ENCODE measurements around the gene DDX1. TPM values are rescaled to one million over a fixed set of nuclear protein-coding genes. Genes with fewer than 3 reads are reported as not detected.

Gene DDX1
- total RNA-seq, 1 donor from 2014 or later, result 68.6 TPM

- intact Hi-C loops (cut with DNase I), result no loop called here
- ATAC-seq, result no peak
Measured at GRCh38 chr2:15665943-15666460, 74.3 kb downstream of the DDX1 start.

GRCh38 chr2:15666861-15667808 is 75.5 kb downstream of the DDX1 start:
- intact Hi-C loops (cut with DNase I), result no loop called here
- TF ChIP-seq CTCF (IDR thresholded peaks at IDR 0.05), result no peak
- ATAC-seq, result peak; percentile 6
- no peak overlapping the region for H3K4me3 ChIP-seq
- no peaks in the 10 kb centered on the region for H3K9me3 ChIP-seq
- no peaks in the 10 kb centered on the region for H3K27me3 ChIP-seq
- no peaks in the 10 kb centered on the region for H3K4me1 ChIP-seq
- H3K27ac ChIP-seq, result no peak overlapping the region
- no peak for DNase-seq
- H3K36me3 ChIP-seq, result no peaks in the 10 kb centered on the region

More at GRCh38 chr2:15665943-15666460, 74.3 kb downstream of the DDX1 start:
- Histone ChIP-seq H3K9me3 (no peaks in the 10 kb centered on the region), H3K27ac (no peak overlapping the region), H3K27me3 (no peaks in the 10 kb centered on the region), H3K36me3 (no peaks in the 10 kb centered on the region), H3K4me1 (no peaks in the 10 kb centered on the region), H3K4me3 (no peak overlapping the region)
- no peak for DNase-seq
- TF ChIP-seq CTCF (IDR thresholded peaks at IDR 0.05), result no peak

GRCh38 chr2:15667809-15668556 is 76.3 kb downstream of the DDX1 start:
- DNase-seq (no peak), ATAC-seq (no peak)
- Histone ChIP-seq H3K4me1 (no peaks in the 10 kb centered on the region), H3K27me3 (no peaks in the 10 kb centered on the region), H3K9me3 (no peaks in the 10 kb centered on the region), H3K36me3 (no peaks in the 10 kb centered on the region), H3K27ac (no peak overlapping the region), H3K4me3 (no peak overlapping the region)
- TF ChIP-seq CTCF (IDR thresholded peaks at IDR 0.05), result no peak
- intact Hi-C loops (cut with DNase I), result no loop called here

- DNase-seq, result no peak
- ATAC-seq, result no peak
- no peak overlapping the region for H3K27ac ChIP-seq
Measured at GRCh38 chr2:15668611-15669305, 77.1 kb downstream of the DDX1 start.

More at GRCh38 chr2:15668611-15669305, 77.1 kb downstream of the DDX1 start:
- Histone ChIP-seq H3K4me3 (no peak overlapping the region), H3K9me3 (no peaks in the 10 kb centered on the region), H3K36me3 (no peaks in the 10 kb centered on the region), H3K27me3 (no peaks in the 10 kb centered on the region), H3K4me1 (no peaks in the 10 kb centered on the region)
- intact Hi-C loops (cut with DNase I), result no loop called here
- TF ChIP-seq CTCF (IDR thresholded peaks at IDR 0.05), result no peak
